OCI-LY3 (cell line): Measurements from ENCODE around the gene CD247.

Source experiments
- EZH2phosphoT487 ChIP-seq: fragments of 200-600 bp; shearing (Covaris generic); IDR thresholded peaks from 2 replicates; pipeline ENCODE4 v1.6.1; 2018; ENCODE audit warnings: antibody characterized with exemption, mixed run types, low read depth
- TF ChIP-seq, protein P1 (sequence below): fragments of 200-600, 300-600 bp; sonication (generic); IDR thresholded peaks from 2 replicates; pipeline ENCODE4 v1.5.1; 2014; ENCODE audit warnings: antibody characterized with exemption, low read length, low read depth

DNA sequence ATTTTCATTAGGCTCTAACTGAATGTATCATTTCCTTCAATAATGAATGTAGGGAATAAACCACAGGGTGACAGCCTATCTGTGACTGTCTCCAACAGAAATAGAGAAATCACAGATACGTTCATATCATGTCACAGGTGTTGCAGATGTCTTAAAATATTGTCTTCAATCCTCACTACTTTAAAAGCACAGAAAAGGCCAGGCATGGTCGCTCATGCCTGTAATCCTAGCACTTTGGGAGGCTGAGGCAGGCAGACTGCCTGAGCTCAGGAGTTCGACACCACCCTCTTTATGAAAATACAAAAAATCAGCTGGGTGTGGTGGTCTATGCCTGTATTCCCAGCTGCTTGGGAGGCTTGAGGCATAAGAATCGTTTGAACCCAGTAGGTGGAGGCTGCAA, 27.0 kb upstream of the CD247 start:
- TF ChIP-seq, protein P1, sequence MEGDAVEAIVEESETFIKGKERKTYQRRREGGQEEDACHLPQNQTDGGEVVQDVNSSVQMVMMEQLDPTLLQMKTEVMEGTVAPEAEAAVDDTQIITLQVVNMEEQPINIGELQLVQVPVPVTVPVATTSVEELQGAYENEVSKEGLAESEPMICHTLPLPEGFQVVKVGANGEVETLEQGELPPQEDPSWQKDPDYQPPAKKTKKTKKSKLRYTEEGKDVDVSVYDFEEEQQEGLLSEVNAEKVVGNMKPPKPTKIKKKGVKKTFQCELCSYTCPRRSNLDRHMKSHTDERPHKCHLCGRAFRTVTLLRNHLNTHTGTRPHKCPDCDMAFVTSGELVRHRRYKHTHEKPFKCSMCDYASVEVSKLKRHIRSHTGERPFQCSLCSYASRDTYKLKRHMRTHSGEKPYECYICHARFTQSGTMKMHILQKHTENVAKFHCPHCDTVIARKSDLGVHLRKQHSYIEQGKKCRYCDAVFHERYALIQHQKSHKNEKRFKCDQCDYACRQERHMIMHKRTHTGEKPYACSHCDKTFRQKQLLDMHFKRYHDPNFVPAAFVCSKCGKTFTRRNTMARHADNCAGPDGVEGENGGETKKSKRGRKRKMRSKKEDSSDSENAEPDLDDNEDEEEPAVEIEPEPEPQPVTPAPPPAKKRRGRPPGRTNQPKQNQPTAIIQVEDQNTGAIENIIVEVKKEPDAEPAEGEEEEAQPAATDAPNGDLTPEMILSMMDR: no peak
- TF ChIP-seq EZH2phosphoT487: no peak
